ENCODE data around the gene SPATA31D3. TPM values are rescaled to one million over a fixed set of nuclear protein-coding genes. Genes with fewer than 3 reads are reported as not detected.

SPATA31D3 gene
- total and polyA plus RNA-seq, 4 donors: not detected

- TF ChIP-seq ZBTB33 (IDR thresholded peaks at IDR 0.05): no peak
- no peak for TF ChIP-seq EGR1 (IDR thresholded peaks at IDR 0.05; ENCODE audit: low read depth in 2 of 2)
- TF ChIP-seq RXRA (IDR thresholded peaks at IDR 0.05): no peak
Measured at GRCh38 chr9:81969971-81970370, 26.7 kb downstream of the SPATA31D3 start (continued).

- H3K9ac ChIP-seq (ENCODE audit: low read depth in 1 of 2, low read length in 2 of 2): no peak overlapping the region
Measured at GRCh38 chr9:81971727-81972126, 28.4 kb downstream of the SPATA31D3 start.

GRCh38 chr9:81974764-81975163, 31.5 kb downstream of the SPATA31D3 start:
- Histone ChIP-seq H3K36me3 (ENCODE audit: control insufficient read depth in 4 of 4, insufficient read depth in 3 of 4, low read depth in 1 of 4, low read length in 3 of 4) (no peaks in the 10 kb centered on the region), H3K4me1 (ENCODE audit: control insufficient read depth in 4 of 4, insufficient read depth in 4 of 4, low read length in 3 of 4) (no peaks in the 10 kb centered on the region), H3K27ac (ENCODE audit: low read depth in 1 of 2, low read length in 2 of 2) (no peak overlapping the region), H3K27me3 (ENCODE audit: control insufficient read depth in 4 of 4, insufficient read depth in 4 of 4, low read length in 3 of 4) (no peaks in the 10 kb centered on the region), H3K9ac (ENCODE audit: low read depth in 1 of 2, low read length in 2 of 2) (no peak overlapping the region), H3K9me3 (ENCODE audit: control insufficient read depth in 4 of 4, low read length in 3 of 4) (peaks cover 0 to 4% (median 0%) of the 10 kb centered on the region in 4 donors), H3K4me3 (ENCODE audit: low read depth in 1 of 3, low read length in 3 of 3) (no peak overlapping the region)
- DNase-seq (ENCODE audit: low spot score): no peak
- WGBS: 81% methylated on average over 5 of the region's 5 CpGs
- TF ChIP-seq RXRA (IDR thresholded peaks at IDR 0.05) (no peak), YY1 (IDR thresholded peaks at IDR 0.05) (no peak), FOXA2 (IDR thresholded peaks at IDR 0.05) (no peak), ZBTB33 (IDR thresholded peaks at IDR 0.05) (no peak), REST (IDR thresholded peaks at IDR 0.05) (no peak), NR2F2 (IDR thresholded peaks at IDR 0.05) (no peak), MAX (IDR thresholded peaks at IDR 0.05) (no peak), ATF3 (IDR thresholded peaks at IDR 0.05) (no peak)

More at GRCh38 chr9:81971727-81972126, 28.4 kb downstream of the SPATA31D3 start:
- Histone ChIP-seq H3K36me3 (ENCODE audit: control insufficient read depth in 4 of 4, insufficient read depth in 3 of 4, low read depth in 1 of 4, low read length in 3 of 4) (no peaks in the 10 kb centered on the region), H3K27ac (ENCODE audit: low read depth in 1 of 2, low read length in 2 of 2) (no peak overlapping the region), H3K27me3 (ENCODE audit: control insufficient read depth in 4 of 4, insufficient read depth in 4 of 4, low read length in 3 of 4) (no peaks in the 10 kb centered on the region), H3K9me3 (ENCODE audit: control insufficient read depth in 4 of 4, low read length in 3 of 4) (peaks cover 0 to 4% (median 0%) of the 10 kb centered on the region in 4 donors), H3K4me1 (ENCODE audit: control insufficient read depth in 4 of 4, insufficient read depth in 4 of 4, low read length in 3 of 4) (no peaks in the 10 kb centered on the region), H3K4me3 (ENCODE audit: low read depth in 1 of 3, low read length in 3 of 3) (no peak overlapping the region)
- TF ChIP-seq FOXA2 (IDR thresholded peaks at IDR 0.05) (no peak), CTCF (IDR thresholded peaks at IDR 0.05; ENCODE audit: low read depth, low read length, missing input control) (no peak), TAF1 (conservative IDR thresholded peaks at IDR 0.05) (no peak), ATF3 (IDR thresholded peaks at IDR 0.05) (no peak), YY1 (IDR thresholded peaks at IDR 0.05) (no peak), JUND (IDR thresholded peaks at IDR 0.05) (no peak), EGR1 (IDR thresholded peaks at IDR 0.05; ENCODE audit: low read depth in 2 of 2) (no peak), RXRA (IDR thresholded peaks at IDR 0.05) (no peak), NR2F2 (IDR thresholded peaks at IDR 0.05) (no peak), MAX (IDR thresholded peaks at IDR 0.05) (no peak), HNF4A (conservative IDR thresholded peaks at IDR 0.05) (no peak), FOXA1 (IDR thresholded peaks at IDR 0.05) (no peak)
- no peak for DNase-seq (ENCODE audit: low spot score)
